Neural progenitor cell (in vitro differentiated cells): Measurements from ENCODE around the gene CYP2F1. TPM values are rescaled to one million over a fixed set of nuclear protein-coding genes. Genes with fewer than 3 reads are reported as not detected.
"Not testable (repeated sequence)": the region's sequence is repeated elsewhere in the genome, so short reads cannot be mapped to it uniquely, and the experiment has no call there.

ENCODE experiments used
- DNase-seq: peaks from one replicate; pipeline ENCODE4 v3.0.0-alpha.2; 2016; ENCODE audit warnings: low spot score
- H2AFZ ChIP-seq: fragments of 200-600 bp; sonication (generic); replicated peaks from 2 replicates; pipeline ENCODE4 v1.6.1; 2016; ENCODE audit warnings: antibody characterized with exemption
- H3F3A ChIP-seq: fragments of 200-600 bp; sonication (generic); 2 replicates; pipeline ENCODE4 v1.6.1; 2016; ENCODE audit warnings: antibody characterized with exemption, low read depth
- H3K27ac ChIP-seq: fragments of 200-600 bp; sonication (generic); 2 replicates; pipeline ENCODE4 v1.5.1; 2016; ENCODE audit warnings: mild to moderate bottlenecking
- H3K27me3 ChIP-seq: fragments of 200-600 bp; sonication (generic); 2 replicates; pipeline ENCODE4 v1.6.1; 2016; ENCODE audit warnings: mild to moderate bottlenecking, moderate library complexity
- H3K36me3 ChIP-seq: fragments of 200-600 bp; sonication (generic); 2 replicates; pipeline ENCODE4 v1.5.1; 2016
- H3K4me1 ChIP-seq: fragments of 200-600 bp; sonication (generic); 2 replicates; pipeline ENCODE4 v1.6.1; 2016; ENCODE audit warnings: mixed run types
- H3K4me2 ChIP-seq: fragments of 200-600 bp; sonication (generic); 2 replicates; pipeline ENCODE4 v1.6.1; 2016
- H3K4me3 ChIP-seq: fragments of 200-600 bp; sonication (generic); 2 replicates; pipeline ENCODE4 v1.5.1; 2016
- H3K79me2 ChIP-seq: fragments of 200-600 bp; sonication (generic); 2 replicates; pipeline ENCODE4 v1.6.1; 2016; ENCODE audit warnings: low read depth
- H3K9ac ChIP-seq: fragments of 200-600 bp; sonication (generic); 2 replicates; pipeline ENCODE4 v1.6.1; 2016
- H3K9me3 ChIP-seq: fragments of 200-600 bp; sonication (generic); 2 replicates; pipeline ENCODE4 v1.5.1; 2016; ENCODE audit warnings: low read depth
- H4K20me1 ChIP-seq: fragments of 200-600 bp; sonication (generic); 2 replicates; pipeline ENCODE4 v1.6.1; 2016; ENCODE audit warnings: low read depth
- H3K27ac Mint-ChIP-seq: 3 replicates; pipeline ENCODE4 v1.8.0; 2021; ENCODE audit warnings: mixed read lengths
- H3K27me3 Mint-ChIP-seq: 2 replicates; pipeline ENCODE4 v1.8.0; 2022; ENCODE audit warnings: low read depth, mild to moderate bottlenecking, inconsistent platforms, moderate library complexity, mixed read lengths; ENCODE audit not compliant: insufficient read depth
- H3K36me3 Mint-ChIP-seq: 3 replicates; pipeline ENCODE4 v1.8.0; 2021; ENCODE audit warnings: mixed read lengths
- H3K4me1 Mint-ChIP-seq: 3 replicates; pipeline ENCODE4 v1.8.0; 2021; ENCODE audit warnings: mixed read lengths
- H3K4me3 Mint-ChIP-seq: 3 replicates; pipeline ENCODE4 v1.8.0; 2021; ENCODE audit warnings: mild to moderate bottlenecking, moderate library complexity, mixed read lengths
- H3K9me3 Mint-ChIP-seq: 3 replicates; pipeline ENCODE4 v1.8.0; 2020; ENCODE audit warnings: mixed read lengths
- EZH2 ChIP-seq: fragments of 200-600 bp; sonication (generic); IDR thresholded peaks from 2 replicates; pipeline ENCODE4 v1.6.1; 2017; ENCODE audit warnings: antibody characterized with exemption, mild to moderate bottlenecking, moderate library complexity
- EZH2phosphoT487 ChIP-seq: fragments of 200-600 bp; sonication (generic); IDR thresholded peaks from 2 replicates; pipeline ENCODE4 v1.6.1; 2017; ENCODE audit warnings: antibody characterized with exemption
- total RNA-seq: library from RNA; depleted of rRNA; stranded (reverse); fragments of >200 nt; gene quantifications from 2 replicates; pipeline ENCODE4 v1.2.3, GENCODE V29; 2015; ENCODE audit warnings: low replicate concordance
- TF ChIP-seq, protein P1 (sequence below): fragments of 200-600 bp; sonication (generic); IDR thresholded peaks from 2 replicates; pipeline ENCODE4 v1.5.1; 2017; ENCODE audit warnings: antibody characterized with exemption, mild to moderate bottlenecking

Gene CYP2F1
- total RNA-seq, 1 donor from 2014 or later, result not detected

DNA sequence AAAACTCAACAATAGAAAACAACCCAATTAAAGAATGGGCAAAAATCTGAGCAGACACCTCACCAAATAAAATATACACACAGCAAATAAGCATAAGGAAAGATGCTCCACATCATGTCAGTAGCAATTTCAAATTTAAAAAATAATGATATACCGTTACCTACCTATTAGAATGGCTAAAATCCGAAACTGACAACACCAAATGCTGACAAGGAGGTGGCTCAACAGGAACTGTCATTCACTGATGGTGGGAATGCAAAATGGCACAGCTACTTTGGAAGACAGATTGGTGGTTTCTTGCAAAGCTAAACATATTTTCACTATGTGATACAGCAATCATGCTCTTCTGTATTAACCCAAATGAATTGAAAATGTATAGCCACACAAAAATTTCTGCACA, 16.9 kb upstream of the CYP2F1 start:
- Histone ChIP-seq H3K4me1 (no peaks in the 10 kb centered on the region), H4K20me1 (no peaks in the 10 kb centered on the region), H3K27ac (no peak overlapping the region), H3K4me2 (no peak overlapping the region), H3K27me3 (no peaks in the 10 kb centered on the region), H3K9me3 (no peaks in the 10 kb centered on the region), H3K9ac (no peak overlapping the region), H3K4me3 (no peak overlapping the region), H3K36me3 (no peaks in the 10 kb centered on the region), H3F3A (no peaks in the 10 kb centered on the region), H3K79me2 (no peaks in the 10 kb centered on the region), H2AFZ (no peak overlapping the region)
- H3K27ac Mint-ChIP-seq, result no peak overlapping the region
- H3K4me1 Mint-ChIP-seq, result no peaks in the 10 kb centered on the region
- no peak overlapping the region for H3K4me3 Mint-ChIP-seq
- H3K36me3 Mint-ChIP-seq, result peaks cover 2% of the 10 kb centered on the region
- TF ChIP-seq, protein P1, sequence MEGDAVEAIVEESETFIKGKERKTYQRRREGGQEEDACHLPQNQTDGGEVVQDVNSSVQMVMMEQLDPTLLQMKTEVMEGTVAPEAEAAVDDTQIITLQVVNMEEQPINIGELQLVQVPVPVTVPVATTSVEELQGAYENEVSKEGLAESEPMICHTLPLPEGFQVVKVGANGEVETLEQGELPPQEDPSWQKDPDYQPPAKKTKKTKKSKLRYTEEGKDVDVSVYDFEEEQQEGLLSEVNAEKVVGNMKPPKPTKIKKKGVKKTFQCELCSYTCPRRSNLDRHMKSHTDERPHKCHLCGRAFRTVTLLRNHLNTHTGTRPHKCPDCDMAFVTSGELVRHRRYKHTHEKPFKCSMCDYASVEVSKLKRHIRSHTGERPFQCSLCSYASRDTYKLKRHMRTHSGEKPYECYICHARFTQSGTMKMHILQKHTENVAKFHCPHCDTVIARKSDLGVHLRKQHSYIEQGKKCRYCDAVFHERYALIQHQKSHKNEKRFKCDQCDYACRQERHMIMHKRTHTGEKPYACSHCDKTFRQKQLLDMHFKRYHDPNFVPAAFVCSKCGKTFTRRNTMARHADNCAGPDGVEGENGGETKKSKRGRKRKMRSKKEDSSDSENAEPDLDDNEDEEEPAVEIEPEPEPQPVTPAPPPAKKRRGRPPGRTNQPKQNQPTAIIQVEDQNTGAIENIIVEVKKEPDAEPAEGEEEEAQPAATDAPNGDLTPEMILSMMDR, result no peak
- TF ChIP-seq EZH2phosphoT487, result no peak
- no peak for TF ChIP-seq EZH2
- peaks cover 21% of the 10 kb centered on the region for H3K9me3 Mint-ChIP-seq
- no peak for DNase-seq
- H3K27me3 Mint-ChIP-seq, result peaks cover 16% of the 10 kb centered on the region

- TF ChIP-seq, protein P1, result no peak
- no peak for TF ChIP-seq EZH2phosphoT487
- TF ChIP-seq EZH2, result no peak
- Mint-ChIP-seq H3K4me3 (no peak overlapping the region), H3K9me3 (peaks cover 25% of the 10 kb centered on the region), H3K27me3 (peaks cover 16% of the 10 kb centered on the region), H3K36me3 (peaks cover 4% of the 10 kb centered on the region), H3K27ac (no peak overlapping the region), H3K4me1 (no peaks in the 10 kb centered on the region)
- no peak overlapping the region for H3K27ac ChIP-seq
- H3F3A ChIP-seq, result no peaks in the 10 kb centered on the region
- no peak overlapping the region for H3K4me2 ChIP-seq
- H3K79me2 ChIP-seq, result no peaks in the 10 kb centered on the region
- H3K36me3 ChIP-seq, result no peaks in the 10 kb centered on the region
- no peak overlapping the region for H3K9ac ChIP-seq
- DNase-seq, result no peak
- H4K20me1 ChIP-seq, result no peaks in the 10 kb centered on the region
- no peaks in the 10 kb centered on the region for H3K4me1 ChIP-seq
- no peak overlapping the region for H2AFZ ChIP-seq
- no peaks in the 10 kb centered on the region for H3K27me3 ChIP-seq
- no peaks in the 10 kb centered on the region for H3K9me3 ChIP-seq
- no peak overlapping the region for H3K4me3 ChIP-seq
Measured at GRCh38 chr19:41098762-41099161, 15.5 kb upstream of the CYP2F1 start.

DNA sequence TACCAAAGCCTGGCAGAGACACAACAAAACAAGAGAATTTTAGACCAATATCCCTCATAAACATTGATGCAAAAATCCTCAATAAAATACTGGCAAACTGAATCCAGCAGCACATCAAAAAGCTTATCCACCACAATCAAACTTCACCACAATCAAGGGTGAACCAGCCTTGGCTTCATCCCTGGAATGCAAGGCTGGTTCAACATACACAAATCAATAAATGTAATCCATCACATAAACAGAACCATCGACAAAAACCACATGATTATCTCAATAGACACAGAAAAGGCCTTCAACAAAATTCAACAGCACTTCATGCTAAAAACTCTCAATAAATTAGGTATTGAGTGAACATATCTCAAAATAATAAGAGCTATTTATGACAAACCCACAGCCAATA, 12.0 kb upstream of the CYP2F1 start:
- Mint-ChIP-seq H3K27me3 (peaks cover 12% of the 10 kb centered on the region), H3K9me3 (peaks cover 31% of the 10 kb centered on the region), H3K4me3 (peak overlapping the region; percentile 64)
- not testable (repeated sequence) for H3K4me1 ChIP-seq, H3K27ac ChIP-seq, H3K36me3 ChIP-seq, H4K20me1 ChIP-seq, H3K79me2 ChIP-seq, H3K27me3 ChIP-seq, H3K4me1 Mint-ChIP-seq, H3K4me3 ChIP-seq, H2AFZ ChIP-seq, H3K36me3 Mint-ChIP-seq, H3K4me2 ChIP-seq, DNase-seq, H3K9me3 ChIP-seq, H3K27ac Mint-ChIP-seq, H3K9ac ChIP-seq, H3F3A ChIP-seq

GRCh38 chr19:41106177-41106576, 8.1 kb upstream of the CYP2F1 start:
- H3K4me1 ChIP-seq, result no peaks in the 10 kb centered on the region
- H2AFZ ChIP-seq, result no peak overlapping the region
- H3K9me3 ChIP-seq, result no peaks in the 10 kb centered on the region
- Mint-ChIP-seq H3K36me3 (peaks cover 6% of the 10 kb centered on the region), H3K9me3 (peaks cover 28% of the 10 kb centered on the region), H3K4me1 (no peaks in the 10 kb centered on the region), H3K4me3 (no peak overlapping the region), H3K27ac (no peak overlapping the region), H3K27me3 (peaks cover 15% of the 10 kb centered on the region)
- TF ChIP-seq EZH2, result no peak
- TF ChIP-seq, protein P1, result no peak
- TF ChIP-seq EZH2phosphoT487, result no peak
- DNase-seq, result no peak
- H3K4me2 ChIP-seq, result no peak overlapping the region
- no peaks in the 10 kb centered on the region for H4K20me1 ChIP-seq
- H3F3A ChIP-seq, result no peaks in the 10 kb centered on the region
- no peaks in the 10 kb centered on the region for H3K27me3 ChIP-seq
- no peaks in the 10 kb centered on the region for H3K79me2 ChIP-seq
- H3K27ac ChIP-seq, result no peak overlapping the region
- no peak overlapping the region for H3K9ac ChIP-seq
- no peak overlapping the region for H3K4me3 ChIP-seq
- H3K36me3 ChIP-seq, result no peaks in the 10 kb centered on the region
